HepG2 (cell line): ENCODE measurements around the gene SAMD13. TPM values are rescaled to one million over a fixed set of nuclear protein-coding genes. Genes with fewer than 3 reads are reported as not detected.
A peak's percentile ranks its signal among the peaks of the same experiment; 100 is the strongest.

Experiments
- ATAC-seq: fragments of 200-7000 bp; cut with Tn5 transposase; 3 replicates; pipeline ENCODE4 v1.9.1; 2020; ENCODE audit warnings: mild to moderate bottlenecking, moderate library complexity
- BruUV-seq: library from RNA; stranded (reverse); fragments of 400-500 nt; replicated peaks from 2 replicates; lab custom pipeline; 2021; lab: Mats Ljungman, UMichigan
- CTCF ChIA-PET: fragments of 300-600 bp; formaldehyde crosslinking; extraction: SDS; loops from one replicate; lab custom pipeline; 2021; ENCODE audit warnings: low total read pairs, inconsistent platforms, low intra/inter-chr PET ratio; lab: Yijun Ruan, JAX
- POLR2A ChIA-PET: fragments of 350-600 bp; sonication (Branson Sonifier 250); formaldehyde crosslinking; loops from one replicate; lab custom pipeline; 2020; ENCODE audit warnings: antibody characterized with exemption, inconsistent platforms; lab: Yijun Ruan, JAX
- DNase-seq: peaks from one replicate; pipeline ENCODE4 v3.0.0-alpha.2; 2015; ENCODE audit warnings: low spot score
- FAIRE-seq: peaks from 3 replicates; lab custom pipeline; 2011; peaks lifted over from hg19 to GRCh38; lab: Jason Lieb, UNC
- H2AFZ ChIP-seq: one replicate; pipeline ENCODE4 v1.6.1; 2011; ENCODE audit warnings: low read length, inconsistent platforms
- H3K27ac ChIP-seq: fragments of 300-600 bp; 3 replicates; pipeline ENCODE4 v1.8.0; 2011; ENCODE audit warnings: mixed run types, mild to moderate bottlenecking, mixed read lengths, low read length, inconsistent platforms; ENCODE audit not compliant: insufficient read depth; ENCODE audit errors: extremely low read length
- H3K27me3 ChIP-seq, 2 experiments: fragments of 200-600 bp in 1 of 2; 2 replicates in 1 of 2; 3 replicates in 1 of 2; pipeline versions ENCODE4 v1.6.0 to v1.8.0; 2011; ENCODE audit warnings: low read length in 2 of 2, mild to moderate bottlenecking in 2 of 2, moderate library complexity in 2 of 2, inconsistent platforms in 1 of 2; ENCODE audit not compliant: insufficient read depth in 2 of 2, control insufficient read depth in 1 of 2
- H3K36me3 ChIP-seq, 2 experiments: fragments of 200-600 bp in 1 of 2; replicated peaks in 1 of 2; 2 replicates in 1 of 2; 3 replicates in 1 of 2; pipeline versions ENCODE4 v1.5.1 to v1.8.0; 2011; ENCODE audit warnings: low read length in 2 of 2, inconsistent platforms in 1 of 2; ENCODE audit not compliant: insufficient read depth in 2 of 2, control insufficient read depth in 1 of 2
- H3K4me1 ChIP-seq: 2 replicates; pipeline ENCODE4 v1.5.1; 2012; ENCODE audit warnings: low read length, inconsistent platforms; ENCODE audit not compliant: insufficient read depth
- H3K4me2 ChIP-seq: 2 replicates; pipeline ENCODE4 v1.6.0; 2011; ENCODE audit warnings: low read depth, low read length, inconsistent platforms
- H3K4me3 ChIP-seq, 3 experiments: fragments of 200-600 bp in 1 of 3; sonication (generic), shearing (Covaris generic) in 1 of 3; replicated peaks in 1 of 3; 2 replicates each; pipeline ENCODE4 v1.5.1; 2011 to 2016; ENCODE audit warnings: low read length in 3 of 3, inconsistent platforms in 2 of 3, low read depth in 2 of 3, mild to moderate bottlenecking in 2 of 3, control low read depth in 1 of 3, mixed read lengths in 1 of 3; ENCODE audit not compliant: insufficient read depth in 1 of 3
- H3K79me2 ChIP-seq: one replicate; pipeline ENCODE4 v1.6.1; 2011; ENCODE audit warnings: low read length, inconsistent platforms; ENCODE audit not compliant: insufficient read depth
- H3K9ac ChIP-seq: 2 replicates; pipeline ENCODE4 v1.6.0; 2011; ENCODE audit warnings: mild to moderate bottlenecking, low read depth, low read length, inconsistent platforms; ENCODE audit not compliant: insufficient read depth
- H3K9me3 ChIP-seq: 2 replicates; pipeline ENCODE4 v1.5.1; 2012; ENCODE audit warnings: mild to moderate bottlenecking, low read length
- H4K20me1 ChIP-seq: 2 replicates; pipeline ENCODE4 v1.6.0; 2011; ENCODE audit warnings: inconsistent platforms, mild to moderate bottlenecking, low read length, moderate library complexity; ENCODE audit not compliant: insufficient read depth
- ATF7 ChIP-seq, 2 experiments: fragments of 450-650 bp in 1 of 2; sonication (generic) in 1 of 2; formaldehyde crosslinking in 1 of 2; IDR thresholded peaks; 2 replicates each; pipeline versions ENCODE4 v1.4.0 to v1.6.1; 2016 to 2020; ENCODE audit warnings: antibody characterized with exemption in 1 of 2, mild to moderate bottlenecking in 1 of 2, missing genetic modification reagents in 1 of 2
- DZIP1 ChIP-seq: sonication (generic); formaldehyde crosslinking; IDR thresholded peaks from 2 replicates; pipeline ENCODE4 v1.5.0; 2020; ENCODE audit warnings: mild to moderate bottlenecking, missing genetic modification reagents
- PCBP1 ChIP-seq: fragments of 200-400 bp; formaldehyde crosslinking; IDR thresholded peaks from 2 replicates; pipeline ENCODE4 v1.6.1; 2017; ENCODE audit warnings: mild to moderate bottlenecking, low read depth, low read length, borderline replicate concordance
- THRA ChIP-seq: sonication (generic); formaldehyde crosslinking; IDR thresholded peaks from 2 replicates; pipeline ENCODE4 v1.4.0; 2020; ENCODE audit warnings: missing genetic modification reagents, borderline replicate concordance
- WGBS: methylation state at CpG from one replicate; pipeline ENCODE4 v1.1.6; 2017; ENCODE audit warnings: low lambda C conversion rate; 5-methylcytosine and 5-hydroxymethylcytosine counted together
- in situ Hi-C: cut with HindIII; loops from 2 replicates; pipeline ENCODE4 v1.10.0; 2017; ENCODE audit warnings: low pct_unique_long_range_greater_than_20kb; ENCODE audit not compliant: extremely low pct_ligation_motif_present
- intact Hi-C: fragments of 100-400 bp; cut with micrococcal nuclease; formaldehyde crosslinking; loops from one replicate; pipeline ENCODE4 v1.10.0; 2022; ENCODE audit not compliant: unreplicated experiment
- polyA plus RNA-seq, 8 experiments: library from polyadenylated mRNA; depleted of rRNA in 3 of 8; stranded (reverse) in 7 of 8; unstranded in 1 of 8; fragments of >200 nt; fragmentation: Illumina TruSeq in 4 of 8; extraction: Trizol in 4 of 8; gene quantifications; 2 replicates each; pipeline versions ENCODE4 v1.2.1 to v1.2.3, GENCODE V29; 2011 to 2016; ENCODE audit warnings: low read depth in 4 of 8, missing spikeins in 1 of 8, mixed read lengths in 1 of 8; ENCODE audit not compliant: insufficient read depth in 1 of 8
- total RNA-seq, 5 experiments: library from RNA; depleted of rRNA; stranded (reverse); fragments of >200 nt; fragmentation: Illumina TruSeq; extraction: Trizol; gene quantifications; 2 replicates each; pipeline ENCODE4 v1.2.3, GENCODE V29; 2016; ENCODE audit warnings: low read depth in 1 of 5

The SAMD13 gene
- total and polyA plus RNA-seq, 2 of the 13 experiments (the other 11 are each of a cell fraction or from before 2014, with no cell fraction given), result 0.09 to 0.18 TPM

- Histone ChIP-seq H3K4me3 (no peak overlapping the region), H3K36me3 (no peaks in the 10 kb centered on the region), H4K20me1 (no peaks in the 10 kb centered on the region), H3K27ac (no peak overlapping the region), H3K9me3 (no peaks in the 10 kb centered on the region), H3K27me3 (no peaks in the 10 kb centered on the region; a peak in 1 of 5 replicates), H2AFZ (no peak overlapping the region), H3K9ac (no peak overlapping the region), H3K79me2 (no peaks in the 10 kb centered on the region), H3K4me1 (no peaks in the 10 kb centered on the region), H3K4me2 (no peak overlapping the region)
- ATAC-seq, result no peak
- DNase-seq, result no peak
- FAIRE-seq, result no peak
- TF ChIP-seq THRA (CRISPR knock-in tag), result no peak
- no peak for TF ChIP-seq PCBP1
- TF ChIP-seq DZIP1, result no peak
- TF ChIP-seq ATF7 (IDR thresholded peaks at IDR 0.05), result peak; percentile 83
- TF ChIP-seq ATF7 (CRISPR knock-in tag; IDR thresholded peaks at IDR 0.05), result no peak
- BruUV-seq, result no TSS peak
- intact Hi-C loops, result no loop called here
- in situ Hi-C loops, result no loop called here
- WGBS, result 35% methylated on average over 7 of the region's 7 CpGs
- CTCF ChIA-PET, result no interaction called here
- POLR2A ChIA-PET, result no interaction called here
These were observed 74.7 kb downstream of the SAMD13 start for GRCh38 chr1:84376000-84376910.
